ENCODE measurements around the gene SAMD11.
"Not testable (repeated sequence)": the region's sequence is repeated elsewhere in the genome, so short reads cannot be mapped to it uniquely, and the experiment has no call there.

- not testable (repeated sequence) for TF ChIP-seq EZH2 (IDR thresholded peaks at IDR 0.05; ENCODE audit: insufficient read depth, poor library complexity, severe bottlenecking); EZH2phosphoT487 (IDR thresholded peaks at IDR 0.05; ENCODE audit: insufficient read depth, low read depth)
These were observed 33.9 kb upstream of the SAMD11 start for GRCh38 chr1:889774-890173.

All from GM23248 (cell line).